Nephron progenitor cell (in vitro differentiated cells): ENCODE results near the gene TXNL4A.

ENCODE experiments used
- DNase-seq: peaks from one replicate; pipeline ENCODE4 v3.0.0; 2021
- H3K27ac Mint-ChIP-seq: 2 replicates; pipeline ENCODE4 v1.8.0; 2021; ENCODE audit warnings: mild to moderate bottlenecking, moderate library complexity, mixed read lengths
- H3K27me3 Mint-ChIP-seq: 2 replicates; pipeline ENCODE4 v1.8.0; 2021; ENCODE audit warnings: mild to moderate bottlenecking, low read depth, mixed read lengths; ENCODE audit not compliant: poor library complexity
- H3K36me3 Mint-ChIP-seq: 2 replicates; pipeline ENCODE4 v1.8.0; 2021; ENCODE audit warnings: low read depth, mixed read lengths
- H3K4me1 Mint-ChIP-seq: 2 replicates; pipeline ENCODE4 v1.8.0; 2021; ENCODE audit warnings: mixed read lengths
- H3K4me3 Mint-ChIP-seq: 2 replicates; pipeline ENCODE4 v1.8.0; 2021; ENCODE audit warnings: mild to moderate bottlenecking, moderate library complexity, mixed read lengths
- H3K9me3 Mint-ChIP-seq: 2 replicates; pipeline ENCODE4 v1.8.0; 2021; ENCODE audit warnings: mild to moderate bottlenecking, moderate library complexity, mixed read lengths
- CTCF ChIP-seq: fragments of 200-600 bp; sonication (generic); IDR thresholded peaks from 2 replicates; pipeline ENCODE4 v1.5.0; 2021; ENCODE audit warnings: antibody characterized with exemption

TXNL4A gene

DNA sequence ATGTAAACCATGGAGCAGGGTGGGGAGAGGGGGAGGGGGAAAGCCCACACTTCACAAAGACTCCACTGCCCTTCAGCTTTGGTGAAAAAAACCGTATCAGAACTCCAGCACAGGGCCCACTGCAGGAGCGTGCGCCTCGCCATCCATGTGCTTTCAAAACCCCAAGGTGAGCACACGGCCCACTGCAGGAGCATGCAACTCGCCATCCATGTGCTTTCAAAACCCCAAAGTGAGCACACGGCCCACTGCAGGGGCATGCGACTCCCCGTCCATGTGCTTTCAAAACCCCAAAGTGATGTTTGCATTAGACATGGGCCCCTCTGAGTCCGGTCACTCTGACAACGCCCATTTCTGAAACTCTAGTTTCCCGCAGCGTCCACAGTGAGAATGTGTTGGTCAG lies 7.8 kb downstream of the TXNL4A start:
- peaks cover 21% of the 10 kb centered on the region for H3K4me1 Mint-ChIP-seq
- H3K9me3 Mint-ChIP-seq: no peaks in the 10 kb centered on the region
- no peak overlapping the region for H3K4me3 Mint-ChIP-seq
- no peak for TF ChIP-seq CTCF
- H3K36me3 Mint-ChIP-seq: peaks cover 62% of the 10 kb centered on the region
- DNase-seq: no peak
- no peaks in the 10 kb centered on the region for H3K27me3 Mint-ChIP-seq
- H3K27ac Mint-ChIP-seq: peak overlapping the region; percentile 70

DNA sequence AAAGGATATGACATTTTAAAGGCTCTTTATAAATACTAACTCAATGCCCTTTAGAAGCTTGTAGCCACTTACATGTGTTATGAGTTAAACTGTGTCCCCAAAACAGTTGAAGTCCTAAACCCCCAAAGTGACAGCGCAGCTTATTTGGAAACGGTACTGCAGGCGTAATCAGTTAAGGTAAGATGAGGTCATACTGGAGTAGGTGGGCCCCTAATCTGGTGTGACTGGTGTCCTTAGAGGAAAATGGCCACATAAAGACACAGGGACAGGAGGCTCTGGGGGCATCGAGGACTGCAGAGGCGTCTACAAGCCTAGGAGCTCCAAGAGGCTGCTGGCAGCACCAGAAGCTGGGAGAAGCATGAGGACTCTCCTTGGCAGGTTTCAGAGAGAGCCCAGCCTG lies 8.5 kb downstream of the TXNL4A start:
- peak overlapping the region; percentile 29 for H3K27ac Mint-ChIP-seq
- TF ChIP-seq CTCF: no peak
- no peaks in the 10 kb centered on the region for H3K9me3 Mint-ChIP-seq
- H3K36me3 Mint-ChIP-seq: peaks cover 62% of the 10 kb centered on the region
- H3K27me3 Mint-ChIP-seq: no peaks in the 10 kb centered on the region
- no peak overlapping the region for H3K4me3 Mint-ChIP-seq
- peaks cover 19% of the 10 kb centered on the region for H3K4me1 Mint-ChIP-seq
- DNase-seq: no peak

DNA sequence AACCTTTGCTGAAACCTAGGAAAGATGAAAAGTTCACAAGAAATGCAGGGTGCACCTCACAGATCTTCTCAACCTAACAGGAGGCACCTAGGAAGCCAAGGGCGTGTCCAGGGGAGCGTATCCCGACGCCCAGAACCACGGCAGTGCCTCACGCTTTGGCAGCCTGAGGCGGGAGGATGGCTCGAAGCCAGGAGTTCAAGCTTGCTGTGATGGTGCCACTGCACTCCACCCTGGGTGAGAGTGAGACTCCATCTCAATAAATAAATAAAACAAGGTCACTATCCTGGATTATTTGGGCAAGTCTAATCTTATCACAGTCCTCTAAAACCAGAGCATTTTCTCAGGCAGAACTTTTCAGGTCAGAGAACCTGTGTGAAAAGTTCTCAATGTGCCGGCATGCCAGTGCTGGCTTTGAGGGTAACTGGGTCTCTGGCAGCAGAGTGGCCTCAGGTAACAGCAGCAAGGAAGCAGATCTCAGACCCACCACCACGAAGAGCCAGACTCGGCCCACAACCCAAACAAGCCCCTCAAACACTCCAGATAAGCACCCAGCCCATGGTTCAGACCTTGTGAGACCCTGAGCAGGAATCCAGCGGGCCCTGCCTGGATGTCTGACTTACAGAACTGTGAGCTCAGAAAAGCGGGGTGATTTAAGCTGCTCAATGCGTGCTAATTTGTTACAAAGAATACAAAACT lies 12.2 kb downstream of the TXNL4A start:
- no peak for DNase-seq
- no peaks in the 10 kb centered on the region for H3K9me3 Mint-ChIP-seq
- H3K36me3 Mint-ChIP-seq: peaks cover 71% of the 10 kb centered on the region
- H3K27ac Mint-ChIP-seq: peak overlapping the region; percentile 94
- peaks cover 2% of the 10 kb centered on the region for H3K27me3 Mint-ChIP-seq
- no peak for TF ChIP-seq CTCF
- H3K4me1 Mint-ChIP-seq: peaks cover 9% of the 10 kb centered on the region
- H3K4me3 Mint-ChIP-seq: no peak overlapping the region

DNA sequence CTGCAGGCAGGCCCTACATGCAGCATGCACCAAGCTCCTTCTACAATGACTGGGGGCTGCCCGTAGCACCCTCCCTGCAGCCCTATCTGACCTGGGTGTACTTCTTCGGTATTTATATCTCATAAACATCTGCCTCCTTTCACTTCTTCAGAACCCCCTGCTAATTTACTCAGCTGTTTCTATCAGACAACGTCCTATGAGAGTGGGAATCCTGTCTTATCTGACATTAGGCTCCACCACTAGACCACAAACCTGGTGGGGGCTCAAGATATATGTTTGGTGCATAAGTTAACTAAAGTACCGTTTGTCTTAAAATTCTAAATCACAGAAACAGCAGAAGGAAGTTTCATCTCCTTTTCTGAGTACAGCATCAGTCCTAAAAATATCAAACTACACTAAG lies 13.3 kb downstream of the TXNL4A start:
- Mint-ChIP-seq H3K4me1 (peaks cover under 1% of the 10 kb centered on the region), H3K27me3 (peaks cover 2% of the 10 kb centered on the region), H3K36me3 (peaks cover 82% of the 10 kb centered on the region), H3K9me3 (no peaks in the 10 kb centered on the region), H3K4me3 (no peak overlapping the region), H3K27ac (no peak overlapping the region)
- no peak for DNase-seq
- no peak for TF ChIP-seq CTCF

- peaks cover 81% of the 10 kb centered on the region for H3K36me3 Mint-ChIP-seq
- no peak for DNase-seq
- H3K27me3 Mint-ChIP-seq: peaks cover 2% of the 10 kb centered on the region
- H3K27ac Mint-ChIP-seq: no peak overlapping the region
- no peak overlapping the region for H3K4me3 Mint-ChIP-seq
- no peak for TF ChIP-seq CTCF
- H3K9me3 Mint-ChIP-seq: no peaks in the 10 kb centered on the region
- no peaks in the 10 kb centered on the region for H3K4me1 Mint-ChIP-seq
These were observed 14.2 kb downstream of the TXNL4A start for GRCh38 chr18:79974025-79974654.

GRCh38 chr18:79973517-79973916 lies 14.8 kb downstream of the TXNL4A start:
- TF ChIP-seq CTCF: no peak
- H3K4me1 Mint-ChIP-seq: no peaks in the 10 kb centered on the region
- DNase-seq: no peak
- no peak overlapping the region for H3K4me3 Mint-ChIP-seq
- no peak overlapping the region for H3K27ac Mint-ChIP-seq
- H3K27me3 Mint-ChIP-seq: peaks cover 2% of the 10 kb centered on the region
- H3K36me3 Mint-ChIP-seq: peaks cover 79% of the 10 kb centered on the region
- no peaks in the 10 kb centered on the region for H3K9me3 Mint-ChIP-seq
